ENCODE data around the gene ITGBL1.

The ITGBL1 gene

GRCh38 chr13:101425623-101426022, 26.9 kb upstream of the ITGBL1 start:
- DNase-seq (ENCODE audit: low read depth): no peak
- H3K4me3 ChIP-seq (replicated peaks; ENCODE audit: low read depth, low read length): no peak overlapping the region

GRCh38 chr13:101429733-101430132, 22.7 kb upstream of the ITGBL1 start:
- no peak for TF ChIP-seq CTCF (IDR thresholded peaks at IDR 0.05; ENCODE audit: low read length, missing control alignments)
- no peak for DNase-seq (ENCODE audit: low read depth)
- no peak overlapping the region for H3K4me3 ChIP-seq (replicated peaks; ENCODE audit: low read depth, low read length)

More at GRCh38 chr13:101425623-101426022, 26.9 kb upstream of the ITGBL1 start:
- no peak for TF ChIP-seq CTCF (IDR thresholded peaks at IDR 0.05; ENCODE audit: low read length, missing control alignments)

- TF ChIP-seq CTCF (IDR thresholded peaks at IDR 0.05; ENCODE audit: low read length, missing control alignments): no peak
- no peak overlapping the region for H3K4me3 ChIP-seq (replicated peaks; ENCODE audit: low read depth, low read length)
- DNase-seq (ENCODE audit: low read depth): no peak
Observed at GRCh38 chr13:101433895-101434294, 18.6 kb upstream of the ITGBL1 start.

- no peak for DNase-seq (ENCODE audit: low read depth)
- H3K4me3 ChIP-seq (replicated peaks; ENCODE audit: low read depth, low read length): no peak overlapping the region
- no peak for TF ChIP-seq CTCF (IDR thresholded peaks at IDR 0.05; ENCODE audit: low read length, missing control alignments)
Observed at GRCh38 chr13:101434486-101434885, 18.0 kb upstream of the ITGBL1 start.

GRCh38 chr13:101447852-101448251, 4.6 kb upstream of the ITGBL1 start:
- peak; percentile 14 for DNase-seq (ENCODE audit: low read depth)
- no peak overlapping the region for H3K4me3 ChIP-seq (replicated peaks; ENCODE audit: low read depth, low read length)
- TF ChIP-seq CTCF (IDR thresholded peaks at IDR 0.05; ENCODE audit: low read length, missing control alignments): no peak

GRCh38 chr13:101449790-101450748, 2.4 kb upstream of the ITGBL1 start:
- DNase-seq (ENCODE audit: low read depth): peak; percentile 84
- no peak overlapping the region for H3K4me3 ChIP-seq (replicated peaks; ENCODE audit: low read depth, low read length)
- no peak for TF ChIP-seq CTCF (IDR thresholded peaks at IDR 0.05; ENCODE audit: low read length, missing control alignments)

All from fibroblast of pulmonary artery (primary cell).